Upper lobe of left lung (tissue), 6 donors: ENCODE data around the gene CST11. TPM values are rescaled to one million over a fixed set of nuclear protein-coding genes. Genes with fewer than 3 reads are reported as not detected.

Source experiments
- ATAC-seq, 2 donors: fragments of 200-7000 bp; cut with Tn5 transposase; one replicate each; pipeline ENCODE4 v1.9.1; 2022; ENCODE audit warnings: mild to moderate bottlenecking in 2 of 2, moderate library complexity in 2 of 2; ENCODE audit not compliant: low FRiP score in 2 of 2
- DNase-seq, 2 donors: peaks; one replicate each; pipeline ENCODE4 v3.0.0-alpha.2; 2019 to 2020
- H3K27ac ChIP-seq, 4 donors: fragments of 200-600 bp; sonication (generic); one replicate each; pipeline ENCODE4 v1.5.1; 2016 to 2019
- H3K27me3 ChIP-seq, 4 donors: fragments of 200-600 bp; sonication (generic); one replicate each; pipeline ENCODE4 v1.5.1; 2017 to 2019
- H3K36me3 ChIP-seq, 4 donors: fragments of 200-600 bp; sonication (generic); one replicate each; pipeline ENCODE4 v1.5.1; 2016 to 2019
- H3K4me1 ChIP-seq, 4 donors: fragments of 200-600 bp; sonication (generic); one replicate each; pipeline ENCODE4 v1.5.1; 2018 to 2019
- H3K4me3 ChIP-seq, 4 donors: fragments of 200-600 bp; sonication (generic); one replicate each; pipeline ENCODE4 v1.5.1; 2017 to 2019; ENCODE audit warnings: mild to moderate bottlenecking in 2 of 4, moderate library complexity in 1 of 4
- H3K9me3 ChIP-seq, 4 donors: fragments of 200-600 bp; sonication (generic); one replicate each; pipeline ENCODE4 v1.5.1; 2018 to 2019
- CTCF ChIP-seq, 6 experiments: fragments of 450-650 bp in 4 of 6; fragments of 200-600 bp in 2 of 6; sonication (generic) in 2 of 6; IDR thresholded peaks; one replicate each; pipeline ENCODE4 v1.5.1; 2016 to 2019; ENCODE audit warnings: antibody characterized with exemption in 6 of 6
- EP300 ChIP-seq, 4 donors: sonication (generic); formaldehyde crosslinking; IDR thresholded peaks; one replicate each; pipeline ENCODE4 v1.5.1; 2017; ENCODE audit warnings: antibody characterized with exemption in 4 of 4, control low read depth in 2 of 4
- POLR2A ChIP-seq, 4 donors: fragments of 450-650 bp; IDR thresholded peaks; one replicate each; pipeline ENCODE4 v1.5.1; 2016 to 2017; ENCODE audit warnings: antibody characterized with exemption in 4 of 4, mild to moderate bottlenecking in 2 of 4
- POLR2AphosphoS5 ChIP-seq, 2 donors: sonication (generic); formaldehyde crosslinking; IDR thresholded peaks; one replicate each; pipeline ENCODE4 v1.5.1; 2017; ENCODE audit warnings: antibody characterized with exemption in 2 of 2
- WGBS, 2 donors: methylation state at CpG; one replicate each; pipeline ENCODE4 v1.1.5; 2017 to 2018; 5-methylcytosine and 5-hydroxymethylcytosine counted together
- total RNA-seq, 6 donors: library from RNA; depleted of rRNA in 4 of 6; stranded (reverse); fragments of >200 nt in 4 of 6; gene quantifications; one replicate each; pipeline versions ENCODE4 v1.1.0 to v1.2.1, GENCODE V29; 2016 to 2021
- donor health status: DM: no; HTN: no; CAD: no; lungs with moderate emphysema.
- donor health status: DM: no; HTN: yes; CAD: no; lungs with severe emphysema.

The CST11 gene
- total RNA-seq, 6 donors from 2014 or later = not detected

- TF ChIP-seq CTCF (IDR thresholded peaks at IDR 0.05) = no peak
- TF ChIP-seq POLR2AphosphoS5 (IDR thresholded peaks at IDR 0.05) = no peak
- no peaks in the 10 kb centered on the region for H3K36me3 ChIP-seq
- DNase-seq (no peak), ATAC-seq (no peak)
- H3K27me3 ChIP-seq = no peaks in the 10 kb centered on the region
- H3K4me3 ChIP-seq = no peak overlapping the region
- H3K9me3 ChIP-seq = no peaks in the 10 kb centered on the region
- no peak overlapping the region for H3K27ac ChIP-seq
- H3K4me1 ChIP-seq = peaks cover 5 to 16% (median 11%) of the 10 kb centered on the region in 4 donors
- 96 to 100% methylated on average over 2 of the region's 2 CpGs for WGBS, 2 donors
Measured at GRCh38 chr20:23408957-23409356, 43.7 kb downstream of the CST11 start.

- WGBS, 2 donors = 79 to 82% methylated on average over 2 of the region's 2 CpGs
- H3K9me3 ChIP-seq = no peaks in the 10 kb centered on the region
- no peak for TF ChIP-seq CTCF (IDR thresholded peaks at IDR 0.05)
- no peak for TF ChIP-seq POLR2AphosphoS5 (IDR thresholded peaks at IDR 0.05)
- TF ChIP-seq EP300 (IDR thresholded peaks at IDR 0.05) = no peak
- TF ChIP-seq POLR2A (IDR thresholded peaks at IDR 0.05) = no peak
- no peak for DNase-seq
- no peak overlapping the region for H3K4me3 ChIP-seq
- H3K4me1 ChIP-seq = peaks cover 5 to 22% (median 13%) of the 10 kb centered on the region in 4 donors
- no peak overlapping the region for H3K27ac ChIP-seq
- no peak for ATAC-seq
- no peaks in the 10 kb centered on the region for H3K27me3 ChIP-seq
- no peaks in the 10 kb centered on the region for H3K36me3 ChIP-seq
Measured at GRCh38 chr20:23407781-23408464, 44.8 kb downstream of the CST11 start.

- H3K27me3 ChIP-seq = no peaks in the 10 kb centered on the region
- 88 to 97% methylated on average over 1 of the region's 1 CpG for WGBS, 2 donors
- no peak for DNase-seq
- no peak for TF ChIP-seq EP300 (IDR thresholded peaks at IDR 0.05)
- no peak for TF ChIP-seq POLR2AphosphoS5 (IDR thresholded peaks at IDR 0.05)
- TF ChIP-seq POLR2A (IDR thresholded peaks at IDR 0.05) = no peak
- no peak for TF ChIP-seq CTCF (IDR thresholded peaks at IDR 0.05)
- H3K4me1 ChIP-seq = peaks cover 2 to 20% (median 10%) of the 10 kb centered on the region in 4 donors
- ATAC-seq = no peak
- H3K4me3 ChIP-seq = no peak overlapping the region
- peaks cover 0 to 3% (median 0%) of the 10 kb centered on the region in 4 donors for H3K36me3 ChIP-seq
- H3K27ac ChIP-seq = no peak overlapping the region
- no peaks in the 10 kb centered on the region for H3K9me3 ChIP-seq
Measured at GRCh38 chr20:23406880-23407279, 45.8 kb downstream of the CST11 start.

- Histone ChIP-seq H3K27ac (no peak overlapping the region), H3K9me3 (no peaks in the 10 kb centered on the region), H3K4me1 (peaks cover 12 to 21% (median 18%) of the 10 kb centered on the region in 4 donors), H3K4me3 (no peak overlapping the region), H3K36me3 (peaks cover 0 to 3% (median 0%) of the 10 kb centered on the region in 4 donors), H3K27me3 (no peaks in the 10 kb centered on the region)
- TF ChIP-seq EP300 (IDR thresholded peaks at IDR 0.05) (no peak), POLR2A (IDR thresholded peaks at IDR 0.05) (no peak), CTCF (IDR thresholded peaks at IDR 0.05) (no peak), POLR2AphosphoS5 (IDR thresholded peaks at IDR 0.05) (no peak)
- ATAC-seq (peak in 1 of 2 donors; percentile 70), DNase-seq (no peak)
- 54 to 57% methylated on average over 3 of the region's 3 CpGs for WGBS, 2 donors
Measured at GRCh38 chr20:23404196-23404595, 48.5 kb downstream of the CST11 start.

- DNase-seq (no peak), ATAC-seq (no peak)
- TF ChIP-seq POLR2AphosphoS5 (IDR thresholded peaks at IDR 0.05) (no peak), EP300 (IDR thresholded peaks at IDR 0.05) (no peak), CTCF (IDR thresholded peaks at IDR 0.05) (no peak)
- no peaks in the 10 kb centered on the region for H3K9me3 ChIP-seq
- H3K4me3 ChIP-seq = no peak overlapping the region
- H3K27me3 ChIP-seq = no peaks in the 10 kb centered on the region
- no peak overlapping the region for H3K27ac ChIP-seq
- H3K4me1 ChIP-seq = peaks cover 13 to 21% (median 18%) of the 10 kb centered on the region in 4 donors
- peaks cover 0 to 3% (median 0%) of the 10 kb centered on the region in 4 donors for H3K36me3 ChIP-seq
- 59 to 65% methylated on average over 5 of the region's 5 CpGs for WGBS, 2 donors
Measured at GRCh38 chr20:23403751-23404150, 48.9 kb downstream of the CST11 start.
